BE2C (cell line): ENCODE results near the gene CACNA2D3.

Experiments used
- DNase-seq: peaks from one replicate; pipeline ENCODE4 v3.0.0-alpha.2; 2020
- H3K27me3 ChIP-seq: fragments of 250-450 bp; sonication (Bioruptor Pico); 2 replicates; pipeline ENCODE4 v1.5.1; 2020; ENCODE audit warnings: mild to moderate bottlenecking
- H3K36me3 ChIP-seq: fragments of 250-450 bp; sonication (Bioruptor Pico); 2 replicates; pipeline ENCODE4 v1.5.1; 2020; ENCODE audit warnings: mild to moderate bottlenecking
- H3K4me1 ChIP-seq: fragments of 250-450 bp; sonication (Bioruptor Pico); 2 replicates; pipeline ENCODE4 v1.5.1; 2020
- H3K4me3 ChIP-seq: 2 replicates; pipeline ENCODE4 v1.5.1; 2011; ENCODE audit warnings: low read depth, low read length
- H3K9me3 ChIP-seq: fragments of 250-450 bp; sonication (Bioruptor Pico); 2 replicates; pipeline ENCODE4 v1.5.1; 2020
- CTCF ChIP-seq: IDR thresholded peaks from 2 replicates; pipeline ENCODE4 v1.5.1; 2012; ENCODE audit warnings: mild to moderate bottlenecking, low read depth, low read length

CACNA2D3 gene

GRCh38 chr3:54125300-54125699 is 2.9 kb downstream of the CACNA2D3 start:
- H3K9me3 ChIP-seq = no peaks in the 10 kb centered on the region
- TF ChIP-seq CTCF = no peak
- no peaks in the 10 kb centered on the region for H3K4me1 ChIP-seq
- peak overlapping the region; percentile 69 for H3K4me3 ChIP-seq
- no peaks in the 10 kb centered on the region; the same call in 1 of the 2 replicates for H3K36me3 ChIP-seq
- no peak for DNase-seq
- no peaks in the 10 kb centered on the region for H3K27me3 ChIP-seq

GRCh38 chr3:54126551-54126950 is 4.2 kb downstream of the CACNA2D3 start:
- no peaks in the 10 kb centered on the region for H3K4me1 ChIP-seq
- H3K4me3 ChIP-seq = peak overlapping the region; percentile 17
- H3K27me3 ChIP-seq = no peaks in the 10 kb centered on the region
- no peaks in the 10 kb centered on the region; the same call in 1 of the 2 replicates for H3K36me3 ChIP-seq
- DNase-seq = no peak
- no peaks in the 10 kb centered on the region for H3K9me3 ChIP-seq
- no peak for TF ChIP-seq CTCF

- no peak for TF ChIP-seq CTCF
- no peak for DNase-seq
- no peaks in the 10 kb centered on the region for H3K27me3 ChIP-seq
Observed at GRCh38 chr3:54127499-54128056, 5.2 kb downstream of the CACNA2D3 start.

GRCh38 chr3:54131026-54131605 is 8.8 kb downstream of the CACNA2D3 start:
- TF ChIP-seq CTCF = no peak
- H3K4me3 ChIP-seq = no peak overlapping the region
- no peaks in the 10 kb centered on the region; the same call in 1 of the 2 replicates for H3K36me3 ChIP-seq
- DNase-seq = no peak
- no peaks in the 10 kb centered on the region for H3K9me3 ChIP-seq
- no peaks in the 10 kb centered on the region for H3K27me3 ChIP-seq
- no peaks in the 10 kb centered on the region for H3K4me1 ChIP-seq

More at GRCh38 chr3:54127499-54128056, 5.2 kb downstream of the CACNA2D3 start:
- no peaks in the 10 kb centered on the region; the same call in 1 of the 2 replicates for H3K36me3 ChIP-seq
- H3K9me3 ChIP-seq = no peaks in the 10 kb centered on the region
- H3K4me1 ChIP-seq = no peaks in the 10 kb centered on the region
- no peak overlapping the region for H3K4me3 ChIP-seq

- H3K4me3 ChIP-seq = no peak overlapping the region
- DNase-seq = no peak
- H3K4me1 ChIP-seq = no peaks in the 10 kb centered on the region
- H3K27me3 ChIP-seq = no peaks in the 10 kb centered on the region
- no peaks in the 10 kb centered on the region; the same call in 1 of the 2 replicates for H3K36me3 ChIP-seq
- no peaks in the 10 kb centered on the region for H3K9me3 ChIP-seq
- no peak for TF ChIP-seq CTCF
Observed at GRCh38 chr3:54131890-54132289, 9.5 kb downstream of the CACNA2D3 start.

- no peak for DNase-seq
- H3K4me1 ChIP-seq = no peaks in the 10 kb centered on the region
- no peaks in the 10 kb centered on the region for H3K9me3 ChIP-seq
- no peaks in the 10 kb centered on the region; the same call in 1 of the 2 replicates for H3K36me3 ChIP-seq
- no peak for TF ChIP-seq CTCF
- no peak overlapping the region for H3K4me3 ChIP-seq
- H3K27me3 ChIP-seq = no peaks in the 10 kb centered on the region
Observed at GRCh38 chr3:54132685-54133084, 10.3 kb downstream of the CACNA2D3 start.
